ENCODE measurements around the gene COX6B2. TPM values are rescaled to one million over a fixed set of nuclear protein-coding genes. Genes with fewer than 3 reads are reported as not detected.
A peak's percentile ranks its signal among the peaks of the same experiment; 100 is the strongest.

COX6B2 gene
- total RNA-seq, 2 donors from 2014 or later, result 0.62 to 1.4 TPM

DNA sequence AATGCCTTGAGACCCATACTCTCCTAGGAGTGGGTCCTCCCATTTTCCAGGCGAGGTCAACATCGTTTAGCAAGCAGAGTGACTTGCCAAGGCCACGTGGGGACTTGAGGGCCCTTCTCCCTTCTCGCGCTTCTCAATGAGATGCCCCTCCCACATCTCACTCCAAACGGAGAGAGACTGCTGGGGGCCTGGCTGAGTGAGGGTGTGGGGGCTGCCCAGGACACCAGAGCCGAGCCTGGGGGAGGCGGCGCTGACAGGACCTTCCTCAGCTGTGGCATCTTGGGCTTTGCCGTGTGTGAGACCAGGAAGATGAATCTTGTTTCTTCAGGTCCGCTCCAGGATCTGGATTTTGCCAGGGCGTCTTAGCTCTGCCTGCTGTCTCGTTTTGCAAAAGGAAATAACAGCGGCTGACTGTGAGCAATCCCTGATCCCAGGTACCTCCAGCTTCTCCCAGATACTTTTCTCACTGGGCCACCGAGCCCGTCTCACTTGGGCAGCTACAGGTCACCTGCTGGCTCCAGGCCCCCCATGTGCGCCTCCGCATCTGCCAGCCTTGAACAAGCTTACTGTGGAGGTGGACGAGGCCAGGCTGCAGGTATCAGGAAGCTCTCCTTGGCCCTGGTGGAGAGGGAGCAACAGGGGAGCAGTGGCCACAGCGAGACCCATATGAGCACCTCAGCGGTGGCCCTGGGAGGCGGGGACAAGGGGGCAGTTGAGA is 6.0 kb downstream of the COX6B2 start:
- H3K9me3 ChIP-seq (ENCODE audit: control insufficient read depth, low read length, poor library complexity, severe bottlenecking), result no peaks in the 10 kb centered on the region
- Mint-ChIP-seq H3K27ac (no peak overlapping the region), H3K36me3 (ENCODE audit: low read depth) (peaks cover 7% of the 10 kb centered on the region), H3K27me3 (peaks cover 26% of the 10 kb centered on the region), H3K4me1 (peaks cover 24% of the 10 kb centered on the region), H3K4me3 (no peak overlapping the region)
- DNase-seq, result no peak
- ATAC-seq, result no peak

- Mint-ChIP-seq H3K36me3 (ENCODE audit: low read depth) (peaks cover 7% of the 10 kb centered on the region), H3K27ac (no peak overlapping the region), H3K27me3 (peaks cover 17% of the 10 kb centered on the region), H3K4me3 (no peak overlapping the region), H3K4me1 (peaks cover 15% of the 10 kb centered on the region)
- ATAC-seq, result no peak
- DNase-seq, result no peak
- H3K9me3 ChIP-seq (ENCODE audit: control insufficient read depth, low read length, poor library complexity, severe bottlenecking), result no peaks in the 10 kb centered on the region
These were observed 7.0 kb downstream of the COX6B2 start for GRCh38 chr19:55347442-55348009.

DNA sequence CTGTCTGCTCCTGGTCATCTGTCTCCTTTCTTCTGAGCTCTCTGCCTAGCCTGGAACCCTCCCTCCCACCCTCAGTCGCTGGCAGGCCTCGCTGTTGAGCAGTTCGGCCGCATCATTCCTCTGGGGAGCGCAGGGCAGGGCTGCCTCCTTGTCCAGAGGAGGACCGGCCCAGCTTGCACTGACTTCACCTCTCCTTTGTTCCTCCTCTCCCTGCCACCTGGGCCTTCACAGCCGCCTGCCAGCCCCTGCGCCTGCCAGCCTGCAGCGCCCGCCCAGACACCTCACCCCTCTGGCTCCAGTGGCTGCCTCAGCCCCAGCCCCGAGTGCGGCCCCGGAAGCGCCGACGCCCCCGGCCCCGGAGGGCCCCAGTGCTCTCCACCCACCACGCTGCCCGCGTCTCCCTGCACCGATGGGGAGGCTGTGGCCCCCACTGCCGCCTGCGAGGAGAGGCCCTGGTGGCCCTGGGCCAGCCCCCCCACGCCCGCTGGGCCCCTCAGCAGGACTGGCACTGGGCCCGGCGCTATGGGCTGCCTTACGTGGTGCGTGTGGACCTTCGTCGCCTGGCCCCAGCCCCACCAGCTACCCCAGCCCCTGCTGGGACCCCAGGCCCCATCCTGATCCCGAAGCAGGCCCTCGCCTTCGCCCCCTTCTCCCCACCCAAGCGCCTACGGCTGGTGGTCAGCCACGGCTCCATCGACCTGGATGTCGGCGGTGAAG is 7.6 kb downstream of the COX6B2 start:
- Mint-ChIP-seq H3K4me1 (peaks cover 11% of the 10 kb centered on the region), H3K4me3 (no peak overlapping the region), H3K36me3 (ENCODE audit: low read depth) (peaks cover 7% of the 10 kb centered on the region), H3K27me3 (peaks cover 10% of the 10 kb centered on the region), H3K27ac (no peak overlapping the region)
- no peaks in the 10 kb centered on the region for H3K9me3 ChIP-seq (ENCODE audit: control insufficient read depth, low read length, poor library complexity, severe bottlenecking)
- ATAC-seq (peak; percentile 11), DNase-seq (no peak)

GRCh38 chr19:55345818-55346724 is 8.4 kb downstream of the COX6B2 start:
- no peaks in the 10 kb centered on the region for H3K36me3 Mint-ChIP-seq (ENCODE audit: low read depth)
- ATAC-seq (peak; percentile 14), DNase-seq (no peak)
- H3K4me3 Mint-ChIP-seq, result no peak overlapping the region
- H3K27ac Mint-ChIP-seq, result peak overlapping the region; percentile 79
- no peaks in the 10 kb centered on the region for H3K9me3 ChIP-seq (ENCODE audit: control insufficient read depth, low read length, poor library complexity, severe bottlenecking)
- H3K4me1 Mint-ChIP-seq, result peaks cover 9% of the 10 kb centered on the region
- H3K27me3 Mint-ChIP-seq, result peaks cover 2% of the 10 kb centered on the region

GRCh38 chr19:55345101-55345817 is 9.3 kb downstream of the COX6B2 start:
- peak overlapping the region; percentile 79 for H3K27ac Mint-ChIP-seq
- H3K9me3 ChIP-seq (ENCODE audit: control insufficient read depth, low read length, poor library complexity, severe bottlenecking), result no peaks in the 10 kb centered on the region
- DNase-seq, result no peak
- no peak overlapping the region for H3K4me3 Mint-ChIP-seq
- no peak for ATAC-seq
- H3K36me3 Mint-ChIP-seq (ENCODE audit: low read depth), result no peaks in the 10 kb centered on the region
- H3K27me3 Mint-ChIP-seq, result no peaks in the 10 kb centered on the region
- peaks cover 14% of the 10 kb centered on the region for H3K4me1 Mint-ChIP-seq

DNA sequence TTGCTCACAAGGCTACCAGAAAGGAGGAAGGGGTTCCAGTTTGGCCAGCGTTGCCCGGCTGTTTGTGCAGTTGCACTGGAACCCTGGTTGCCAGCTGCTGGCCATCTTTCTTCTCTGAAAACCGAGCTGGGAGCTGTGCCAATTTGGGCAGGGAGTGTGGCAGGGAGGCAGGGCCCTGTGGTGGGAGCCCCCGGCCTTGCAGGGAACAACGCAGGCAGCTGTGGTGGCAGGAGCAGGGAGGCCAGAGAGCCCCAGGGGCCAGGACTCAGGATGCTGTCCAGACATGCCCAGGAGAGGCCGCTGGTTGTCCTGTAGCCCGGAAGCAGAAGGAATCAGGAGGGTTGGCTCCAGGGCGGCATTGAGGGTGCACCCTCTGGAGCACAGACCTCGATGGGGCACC is 10.1 kb downstream of the COX6B2 start:
- no peak overlapping the region for H3K4me3 Mint-ChIP-seq
- ATAC-seq (no peak), DNase-seq (no peak)
- H3K4me1 Mint-ChIP-seq, result peaks cover 20% of the 10 kb centered on the region
- no peaks in the 10 kb centered on the region for H3K9me3 ChIP-seq (ENCODE audit: control insufficient read depth, low read length, poor library complexity, severe bottlenecking)
- H3K27ac Mint-ChIP-seq, result no peak overlapping the region
- no peaks in the 10 kb centered on the region for H3K27me3 Mint-ChIP-seq
- H3K36me3 Mint-ChIP-seq (ENCODE audit: low read depth), result peaks cover 2% of the 10 kb centered on the region

- Mint-ChIP-seq H3K27me3 (no peaks in the 10 kb centered on the region), H3K36me3 (ENCODE audit: low read depth) (peaks cover 2% of the 10 kb centered on the region), H3K27ac (peak overlapping the region; percentile 93), H3K4me3 (peak overlapping the region; percentile 99), H3K4me1 (peaks cover 20% of the 10 kb centered on the region)
- DNase-seq (no peak), ATAC-seq (no peak)
- no peaks in the 10 kb centered on the region for H3K9me3 ChIP-seq (ENCODE audit: control insufficient read depth, low read length, poor library complexity, severe bottlenecking)
These were observed 12.7 kb downstream of the COX6B2 start for GRCh38 chr19:55341595-55342531.

- ATAC-seq (no peak), DNase-seq (peak in 2 of 3 donors; percentile 41 to 45)
- H3K27ac Mint-ChIP-seq, result peak overlapping the region; percentile 93
- peaks cover 2% of the 10 kb centered on the region for H3K36me3 Mint-ChIP-seq (ENCODE audit: low read depth)
- no peaks in the 10 kb centered on the region for H3K9me3 ChIP-seq (ENCODE audit: control insufficient read depth, low read length, poor library complexity, severe bottlenecking)
- H3K27me3 Mint-ChIP-seq, result no peaks in the 10 kb centered on the region
- peak overlapping the region; percentile 99 for H3K4me3 Mint-ChIP-seq
- H3K4me1 Mint-ChIP-seq, result peaks cover 20% of the 10 kb centered on the region
These were observed 13.3 kb downstream of the COX6B2 start for GRCh38 chr19:55341171-55341588.

DNA sequence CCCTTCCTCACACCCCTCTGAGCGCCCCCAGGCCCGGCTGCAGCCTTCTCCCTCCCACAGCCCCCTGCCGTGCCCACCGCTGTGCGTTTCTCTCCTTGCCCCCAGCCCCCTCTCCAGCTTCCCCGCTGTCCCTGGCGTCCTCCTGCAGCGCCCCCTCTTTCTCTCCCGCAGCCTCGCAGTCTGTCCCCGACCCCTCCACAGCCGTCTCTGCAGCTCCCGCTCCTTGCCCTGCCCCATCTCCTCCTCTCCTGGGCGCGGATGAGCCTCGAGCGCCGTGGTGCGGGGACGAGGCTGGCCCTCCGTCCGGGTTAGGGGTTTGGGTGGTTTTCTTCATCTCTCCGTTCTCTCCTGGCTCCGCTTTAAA is 13.8 kb downstream of the COX6B2 start:
- peaks cover 2% of the 10 kb centered on the region for H3K36me3 Mint-ChIP-seq (ENCODE audit: low read depth)
- peak overlapping the region; percentile 99 for H3K4me3 Mint-ChIP-seq
- H3K27ac Mint-ChIP-seq, result peak overlapping the region; percentile 93
- DNase-seq, result no peak
- H3K9me3 ChIP-seq (ENCODE audit: control insufficient read depth, low read length, poor library complexity, severe bottlenecking), result no peaks in the 10 kb centered on the region
- H3K27me3 Mint-ChIP-seq, result no peaks in the 10 kb centered on the region
- peaks cover 20% of the 10 kb centered on the region for H3K4me1 Mint-ChIP-seq
- ATAC-seq, result no peak

DNA sequence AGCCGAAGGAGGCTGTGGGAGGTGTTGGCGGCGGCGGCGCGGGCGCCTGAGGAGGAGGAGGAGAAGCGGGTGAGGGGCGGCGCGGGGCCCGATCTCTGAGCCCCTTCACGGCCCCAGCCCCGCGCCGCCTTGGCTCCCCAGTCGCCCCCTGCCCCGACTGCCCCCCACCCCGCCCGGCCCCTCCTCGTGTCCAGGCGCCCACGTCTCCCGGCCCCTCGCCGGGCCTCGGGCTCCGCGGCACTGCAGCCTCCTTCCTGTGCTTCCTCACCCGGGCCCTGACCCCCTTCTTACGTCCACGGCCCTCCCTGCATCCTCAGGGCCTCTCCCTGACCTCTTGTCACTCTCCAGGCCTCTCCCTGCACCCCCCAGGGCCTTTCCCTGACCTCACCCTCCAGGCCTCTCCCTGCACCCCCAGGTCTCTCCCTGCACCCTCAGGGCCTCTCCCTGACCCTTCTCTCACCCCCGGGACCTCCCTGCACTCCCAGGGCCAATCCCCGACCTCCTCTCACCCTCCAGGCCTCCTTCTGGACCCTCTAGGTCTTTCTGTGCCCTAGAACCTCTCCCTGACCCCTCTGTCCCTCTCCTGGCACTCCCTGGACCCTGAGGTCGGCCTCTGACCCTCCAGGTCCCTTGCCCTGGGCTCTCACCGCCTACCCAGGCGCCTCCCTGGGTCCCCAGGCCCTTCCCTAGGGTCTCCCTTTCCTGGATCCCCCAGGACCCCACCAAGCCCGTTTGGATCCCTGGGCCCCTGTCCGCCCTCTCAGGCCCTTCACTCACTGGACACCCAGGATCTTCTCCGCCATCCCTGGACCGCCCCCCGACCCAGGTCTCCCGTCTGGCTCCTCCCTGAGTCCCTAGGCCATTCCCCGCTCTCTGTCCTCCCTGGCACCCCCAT is 14.4 kb downstream of the COX6B2 start:
- H3K4me1 Mint-ChIP-seq, result peaks cover 20% of the 10 kb centered on the region
- H3K27ac Mint-ChIP-seq, result peak overlapping the region; percentile 93
- DNase-seq (peak in 2 of 3 donors; percentile 20 to 30), ATAC-seq (no peak)
- H3K36me3 Mint-ChIP-seq (ENCODE audit: low read depth), result peaks cover 2% of the 10 kb centered on the region
- peak overlapping the region; percentile 99 for H3K4me3 Mint-ChIP-seq
- H3K9me3 ChIP-seq (ENCODE audit: control insufficient read depth, low read length, poor library complexity, severe bottlenecking), result no peaks in the 10 kb centered on the region
- H3K27me3 Mint-ChIP-seq, result no peaks in the 10 kb centered on the region

All from T-helper 17 cell (primary cell).